OCI-LY7 (cell line): ENCODE results near the gene CBLC.

Experiments used
- EZH2phosphoT487 ChIP-seq: fragments of 200-600 bp; sonication (generic); IDR thresholded peaks from 2 replicates; pipeline ENCODE4 v1.6.1; 2018; ENCODE audit warnings: low read depth, borderline replicate concordance, mild to moderate bottlenecking, mixed run types, antibody characterized with exemption, low read length, moderate library complexity, mixed read lengths
- TF ChIP-seq, protein P1 (sequence below): fragments of 200-600 bp; sonication (generic); conservative IDR thresholded peaks from 2 replicates; pipeline ENCODE4 v1.5.1; 2014; ENCODE audit warnings: mild to moderate bottlenecking, antibody characterized with exemption, low read length, moderate library complexity, mixed read lengths

DNA sequence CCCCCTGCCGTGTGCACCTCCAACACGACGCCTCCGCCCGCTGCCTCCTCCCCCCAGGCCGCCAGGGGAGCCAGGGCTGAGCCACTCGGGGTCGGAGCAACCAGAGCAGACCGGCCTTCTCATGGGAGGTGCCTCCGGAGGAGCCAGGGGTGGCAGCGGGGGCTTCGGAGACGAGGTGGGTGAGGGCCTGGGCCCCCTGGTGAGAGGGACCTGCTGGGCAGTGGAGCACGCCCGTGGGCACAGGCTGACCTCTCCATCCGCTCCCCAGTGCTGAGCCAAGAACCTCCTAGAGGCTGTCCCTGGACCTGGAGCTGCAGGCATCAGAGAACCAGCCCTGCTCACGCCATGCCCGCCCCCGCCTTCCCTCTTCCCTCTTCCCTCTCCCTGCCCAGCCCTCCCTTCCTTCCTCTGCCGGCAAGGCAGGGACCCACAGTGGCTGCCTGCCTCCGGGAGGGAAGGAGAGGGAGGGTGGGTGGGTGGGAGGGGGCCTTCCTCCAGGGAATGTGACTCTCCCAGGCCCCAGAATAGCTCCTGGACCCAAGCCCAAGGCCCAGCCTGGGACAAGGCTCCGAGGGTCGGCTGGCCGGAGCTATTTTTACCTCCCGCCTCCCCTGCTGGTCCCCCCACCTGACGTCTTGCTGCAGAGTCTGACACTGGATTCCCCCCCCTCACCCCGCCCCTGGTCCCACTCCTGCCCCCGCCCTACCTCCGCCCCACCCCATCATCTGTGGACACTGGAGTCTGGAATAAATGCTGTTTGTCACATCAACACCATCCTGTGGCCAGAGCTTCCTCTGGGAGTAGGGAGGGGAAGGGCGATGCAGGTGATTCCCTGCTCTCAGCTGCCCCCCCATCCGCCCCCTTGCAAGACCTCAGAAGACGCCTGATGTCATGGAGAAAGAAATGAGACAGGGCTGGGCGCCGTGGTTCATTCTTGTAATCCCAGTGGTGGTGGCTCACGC is 43.2 kb downstream of the CBLC start:
- TF ChIP-seq, protein P1, sequence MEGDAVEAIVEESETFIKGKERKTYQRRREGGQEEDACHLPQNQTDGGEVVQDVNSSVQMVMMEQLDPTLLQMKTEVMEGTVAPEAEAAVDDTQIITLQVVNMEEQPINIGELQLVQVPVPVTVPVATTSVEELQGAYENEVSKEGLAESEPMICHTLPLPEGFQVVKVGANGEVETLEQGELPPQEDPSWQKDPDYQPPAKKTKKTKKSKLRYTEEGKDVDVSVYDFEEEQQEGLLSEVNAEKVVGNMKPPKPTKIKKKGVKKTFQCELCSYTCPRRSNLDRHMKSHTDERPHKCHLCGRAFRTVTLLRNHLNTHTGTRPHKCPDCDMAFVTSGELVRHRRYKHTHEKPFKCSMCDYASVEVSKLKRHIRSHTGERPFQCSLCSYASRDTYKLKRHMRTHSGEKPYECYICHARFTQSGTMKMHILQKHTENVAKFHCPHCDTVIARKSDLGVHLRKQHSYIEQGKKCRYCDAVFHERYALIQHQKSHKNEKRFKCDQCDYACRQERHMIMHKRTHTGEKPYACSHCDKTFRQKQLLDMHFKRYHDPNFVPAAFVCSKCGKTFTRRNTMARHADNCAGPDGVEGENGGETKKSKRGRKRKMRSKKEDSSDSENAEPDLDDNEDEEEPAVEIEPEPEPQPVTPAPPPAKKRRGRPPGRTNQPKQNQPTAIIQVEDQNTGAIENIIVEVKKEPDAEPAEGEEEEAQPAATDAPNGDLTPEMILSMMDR, result no peak
- no peak for TF ChIP-seq EZH2phosphoT487
